Chondrocyte (in vitro differentiated cells): Measurements from ENCODE around the gene SCAF1. TPM values are rescaled to one million over a fixed set of nuclear protein-coding genes. Genes with fewer than 3 reads are reported as not detected.
A peak's percentile ranks its signal among the peaks of the same experiment; 100 is the strongest.
"Not testable (repeated sequence)": the region's sequence is repeated elsewhere in the genome, so short reads cannot be mapped to it uniquely, and the experiment has no call there.

Source experiments
- DNase-seq: peaks from one replicate; pipeline ENCODE4 v3.0.0; 2021; ENCODE audit warnings: mixed read lengths, low spot score
- H3K27ac Mint-ChIP-seq: one replicate; pipeline ENCODE4 v1.8.0; 2021; ENCODE audit warnings: mild to moderate bottlenecking, moderate library complexity, mixed read lengths; ENCODE audit not compliant: unreplicated experiment
- H3K27me3 Mint-ChIP-seq: 2 replicates; pipeline ENCODE4 v1.8.0; 2021; ENCODE audit warnings: low read depth, mixed read lengths
- H3K36me3 Mint-ChIP-seq: 2 replicates; pipeline ENCODE4 v1.8.0; 2021; ENCODE audit warnings: low read depth, mixed read lengths
- H3K4me1 Mint-ChIP-seq: 2 replicates; pipeline ENCODE4 v1.8.0; 2021; ENCODE audit warnings: low read depth, mild to moderate bottlenecking, mixed read lengths
- H3K4me3 Mint-ChIP-seq: one replicate; pipeline ENCODE4 v1.8.0; 2021; ENCODE audit warnings: mild to moderate bottlenecking, moderate library complexity, mixed read lengths; ENCODE audit not compliant: unreplicated experiment
- H3K9me3 Mint-ChIP-seq: 2 replicates; pipeline ENCODE4 v1.8.0; 2021; ENCODE audit warnings: low read depth, mixed read lengths
- CTCF ChIP-seq: fragments of 200-600 bp; sonication (generic); IDR thresholded peaks from 2 replicates; pipeline ENCODE4 v1.5.0; 2021; ENCODE audit warnings: antibody characterized with exemption, mild to moderate bottlenecking, moderate library complexity
- total RNA-seq: library from RNA; stranded (reverse); gene quantifications from 3 replicates; pipeline ENCODE4 v1.2.1, GENCODE V29; 2021

Gene SCAF1
- total RNA-seq, 1 donor from 2014 or later: 76.3 TPM

GRCh38 chr19:49632576-49632975 lies 9.4 kb upstream of the SCAF1 start:
- TF ChIP-seq CTCF: no peak
- Mint-ChIP-seq H3K4me1 (peaks cover 40% of the 10 kb centered on the region), H3K36me3 (peaks cover 3% of the 10 kb centered on the region), H3K9me3 (no peaks in the 10 kb centered on the region), H3K4me3 (no peak overlapping the region), H3K27ac (no peak overlapping the region), H3K27me3 (no peaks in the 10 kb centered on the region)
- DNase-seq: no peak

DNA sequence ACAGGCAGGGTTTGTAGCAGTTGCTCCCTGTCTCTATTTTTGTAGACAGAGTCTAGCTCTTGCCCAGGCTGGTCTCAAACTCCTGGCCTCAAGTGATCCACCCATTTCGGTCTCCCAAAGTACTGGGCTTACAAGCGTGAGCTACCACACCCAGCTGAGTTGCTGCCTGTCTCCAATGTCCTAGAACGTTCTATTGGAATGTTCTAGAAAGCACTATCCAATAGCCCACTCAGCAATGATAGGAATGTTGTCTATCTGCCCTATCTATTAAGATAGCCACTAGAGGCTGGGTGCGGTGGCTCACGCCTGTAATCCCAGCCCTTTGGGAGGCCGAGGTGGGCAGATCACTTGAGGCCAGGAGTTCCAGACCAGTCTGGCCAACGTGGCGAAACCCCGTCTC lies 8.7 kb upstream of the SCAF1 start:
- not testable (repeated sequence) for H3K9me3 Mint-ChIP-seq, H3K36me3 Mint-ChIP-seq, DNase-seq, H3K4me3 Mint-ChIP-seq, H3K27me3 Mint-ChIP-seq
- Mint-ChIP-seq H3K4me1 (peaks cover 45% of the 10 kb centered on the region), H3K27ac (peak overlapping the region; percentile 36)

DNA sequence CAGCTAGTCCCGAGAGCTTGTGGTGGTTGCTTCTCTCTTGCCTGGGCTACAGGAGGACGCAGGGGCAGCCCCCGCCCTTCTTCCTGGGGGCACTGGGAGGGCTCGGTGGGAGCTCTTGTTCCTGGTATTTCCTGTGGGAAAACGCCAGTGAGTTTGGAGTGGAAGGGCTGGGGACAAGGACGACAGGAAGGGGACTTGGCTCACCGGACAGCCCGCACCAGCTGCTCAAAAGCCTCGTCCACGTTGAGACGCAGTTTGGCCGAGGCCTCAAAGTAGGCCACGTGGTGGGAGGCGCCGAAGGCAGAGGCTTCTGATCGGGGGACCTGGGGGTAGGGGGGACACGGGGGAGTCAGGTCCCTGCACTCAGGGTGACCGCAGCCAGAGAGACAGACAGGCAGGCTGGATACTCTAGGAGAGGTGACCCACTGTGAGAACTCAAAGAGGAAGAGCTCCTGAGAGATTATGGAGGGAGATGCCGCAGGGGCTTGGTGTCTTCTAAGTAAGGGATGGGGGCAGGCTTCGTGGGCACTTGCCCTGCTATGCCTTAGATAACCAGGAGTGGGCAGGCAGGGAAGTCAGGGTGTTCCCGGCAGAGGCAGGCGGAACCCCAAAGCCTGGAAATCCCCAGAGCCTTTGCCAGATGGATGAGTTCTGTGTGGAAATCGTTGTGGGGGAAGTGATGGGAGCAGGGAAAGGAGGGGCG lies 6.3 kb upstream of the SCAF1 start:
- DNase-seq: no peak
- H3K4me3 Mint-ChIP-seq: no peak overlapping the region
- H3K4me1 Mint-ChIP-seq: peaks cover 59% of the 10 kb centered on the region
- peak overlapping the region; percentile 65 for H3K27ac Mint-ChIP-seq
- H3K36me3 Mint-ChIP-seq: peaks cover 3% of the 10 kb centered on the region
- TF ChIP-seq CTCF: peak; percentile 19
- H3K27me3 Mint-ChIP-seq: no peaks in the 10 kb centered on the region
- no peaks in the 10 kb centered on the region for H3K9me3 Mint-ChIP-seq

- DNase-seq: no peak
- peaks cover 3% of the 10 kb centered on the region for H3K36me3 Mint-ChIP-seq
- H3K4me3 Mint-ChIP-seq: peak overlapping the region; percentile 16
- H3K27ac Mint-ChIP-seq: no peak overlapping the region
- no peaks in the 10 kb centered on the region for H3K9me3 Mint-ChIP-seq
- H3K27me3 Mint-ChIP-seq: no peaks in the 10 kb centered on the region
- peaks cover 61% of the 10 kb centered on the region for H3K4me1 Mint-ChIP-seq
- no peak for TF ChIP-seq CTCF
Measured at GRCh38 chr19:49636233-49636932, 5.6 kb upstream of the SCAF1 start.

DNA sequence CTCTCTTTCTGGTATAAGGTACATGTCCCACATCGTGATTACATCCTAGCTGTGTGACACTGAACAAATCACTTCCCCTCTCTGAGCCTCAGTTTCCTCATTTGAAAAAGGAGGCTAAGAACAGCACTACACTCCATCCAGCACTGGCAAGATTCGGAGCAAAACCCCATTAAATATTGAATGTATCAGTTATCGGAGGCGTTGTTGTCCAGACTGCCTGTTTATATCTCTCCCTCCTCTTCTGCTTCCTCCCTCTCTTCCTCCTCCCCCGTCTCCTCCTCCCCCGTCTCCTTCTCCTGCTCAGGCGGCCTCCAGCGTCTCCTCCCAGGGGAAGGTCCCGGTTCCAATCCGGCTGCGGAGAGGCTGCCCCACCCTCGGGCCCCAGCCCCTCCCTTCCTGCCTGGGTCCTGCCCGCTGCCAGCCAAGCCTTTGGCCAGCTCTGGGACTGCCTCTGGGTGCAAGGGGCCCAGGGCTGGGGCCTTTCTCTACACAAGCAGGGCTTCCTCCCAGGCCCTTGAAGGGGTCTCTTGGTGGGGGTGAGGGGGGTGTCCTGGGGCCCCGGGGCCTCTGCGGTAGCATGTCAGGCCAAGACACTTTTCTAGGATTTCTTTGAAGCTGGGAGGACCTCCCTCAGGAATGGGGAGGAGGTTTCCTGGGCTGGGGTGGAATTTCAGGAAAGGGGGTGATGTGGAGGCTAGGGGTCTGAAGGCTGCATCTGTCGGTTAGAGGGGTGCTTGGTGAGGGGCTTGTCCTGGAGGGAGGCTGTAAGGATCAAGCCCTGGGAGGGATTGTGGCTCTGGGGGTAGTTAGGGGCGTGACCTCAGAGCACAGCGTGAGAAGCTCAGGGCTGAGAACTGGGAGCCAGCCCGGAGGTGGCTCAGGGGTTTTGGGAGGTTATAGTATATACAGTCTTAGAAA lies 3.9 kb upstream of the SCAF1 start:
- Mint-ChIP-seq H3K9me3 (no peaks in the 10 kb centered on the region), H3K4me3 (peak overlapping the region; percentile 98), H3K4me1 (peaks cover 70% of the 10 kb centered on the region), H3K36me3 (peaks cover 3% of the 10 kb centered on the region), H3K27me3 (no peaks in the 10 kb centered on the region), H3K27ac (peak overlapping the region; percentile 96)
- no peak for TF ChIP-seq CTCF
- DNase-seq: peak; percentile 94
